Inferior parietal cortex (tissue), 1 donor: ENCODE results near the gene HJURP.

ENCODE experiments used
- DNase-seq: peaks from one replicate; pipeline ENCODE4 v3.0.0-alpha.2; 2016; ENCODE audit errors: extremely low spot score

HJURP gene

DNA sequence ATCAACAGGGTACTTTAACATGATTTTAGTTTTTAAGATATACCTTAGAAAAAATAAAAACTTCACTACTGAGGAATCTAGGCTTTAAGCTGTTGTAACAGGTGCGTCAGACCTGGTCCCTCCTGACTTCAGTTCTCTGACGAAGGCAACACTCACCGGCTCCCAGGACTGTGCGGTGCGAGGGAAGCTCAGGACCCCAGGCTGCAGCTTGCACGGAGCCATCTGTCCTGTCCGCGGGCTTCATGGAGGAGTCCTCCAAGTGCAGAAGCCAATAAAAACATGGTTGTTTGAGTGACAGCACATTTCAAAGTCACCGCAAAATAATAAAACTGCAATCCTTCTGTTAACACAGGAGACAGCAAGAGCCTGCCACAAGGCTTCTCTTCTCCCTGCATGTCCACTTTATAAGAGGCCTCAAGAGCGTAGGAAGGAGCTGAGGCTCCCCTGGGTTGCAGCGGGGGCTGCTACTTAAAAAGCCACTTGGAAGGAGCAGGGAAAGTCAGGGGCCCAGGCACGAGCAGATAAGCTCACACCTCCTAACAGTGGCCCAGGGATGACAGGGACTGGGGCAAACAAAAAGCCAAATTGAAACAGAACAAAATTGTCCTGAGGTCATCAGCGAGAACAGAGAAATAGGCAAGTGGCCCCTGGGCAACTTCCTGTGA lies 4.6 kb downstream of the HJURP start:
- no peak for DNase-seq

DNA sequence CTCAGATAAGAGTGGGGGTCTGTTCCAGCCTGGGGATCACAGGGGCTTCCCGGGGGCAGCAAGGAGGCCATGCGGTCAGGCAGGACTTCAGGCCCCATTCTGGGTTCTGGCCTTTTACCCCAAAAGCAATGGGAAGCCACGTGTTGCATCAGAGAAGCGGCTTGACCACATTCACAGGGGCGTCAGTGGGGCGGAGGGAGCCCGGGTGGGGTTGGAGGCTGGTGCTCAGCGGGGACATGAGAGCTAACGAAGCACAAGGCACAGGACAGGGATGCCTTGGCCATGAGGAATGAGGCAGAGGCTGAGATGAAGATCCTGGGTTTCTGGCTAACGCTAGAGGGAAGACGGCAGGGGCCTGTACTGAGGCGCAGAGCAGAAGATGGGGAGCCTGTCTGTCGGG lies 6.1 kb downstream of the HJURP start:
- no peak for DNase-seq

DNA sequence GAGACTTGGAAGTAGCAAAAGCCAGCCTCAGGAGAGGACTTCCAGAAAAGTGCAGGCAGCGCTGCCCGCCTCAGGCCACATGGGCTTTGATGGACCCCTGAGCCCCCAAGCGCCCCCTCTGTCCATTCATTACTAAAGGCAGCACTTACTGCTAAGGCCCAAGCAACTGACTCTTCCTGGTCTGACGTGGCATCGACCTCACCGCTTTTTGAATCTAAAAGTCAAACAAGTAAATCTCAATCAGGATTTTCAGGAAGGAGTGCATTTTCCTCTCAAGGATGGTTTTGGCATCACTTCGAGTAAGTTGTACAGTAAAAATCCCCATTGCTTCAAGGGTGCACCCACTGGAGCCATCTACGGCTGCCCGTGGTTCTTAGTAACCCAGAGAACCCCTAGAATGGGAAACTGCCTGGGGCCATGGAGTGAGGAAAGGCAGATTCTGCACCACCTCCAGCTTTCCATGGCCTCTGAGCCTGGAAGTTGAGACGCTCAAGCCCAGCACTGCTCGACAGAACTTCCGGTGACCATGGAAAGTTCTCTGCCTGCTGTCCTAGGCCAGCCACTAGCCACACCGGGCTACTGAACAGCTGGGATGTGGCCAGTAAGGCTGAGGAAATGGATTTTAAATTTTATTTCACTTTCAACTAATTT lies 7.0 kb downstream of the HJURP start:
- no peak for DNase-seq

GRCh38 chr2:233846387-233847247 lies 7.7 kb downstream of the HJURP start:
- no peak for DNase-seq

- DNase-seq: no peak
Measured at GRCh38 chr2:233845301-233846060, 8.9 kb downstream of the HJURP start.

- no peak for DNase-seq
Measured at GRCh38 chr2:233844836-233845235, 9.5 kb downstream of the HJURP start.

GRCh38 chr2:233844064-233844807 lies 10.1 kb downstream of the HJURP start:
- no peak for DNase-seq

GRCh38 chr2:233841183-233841582 lies 13.2 kb downstream of the HJURP start:
- no peak for DNase-seq

DNA sequence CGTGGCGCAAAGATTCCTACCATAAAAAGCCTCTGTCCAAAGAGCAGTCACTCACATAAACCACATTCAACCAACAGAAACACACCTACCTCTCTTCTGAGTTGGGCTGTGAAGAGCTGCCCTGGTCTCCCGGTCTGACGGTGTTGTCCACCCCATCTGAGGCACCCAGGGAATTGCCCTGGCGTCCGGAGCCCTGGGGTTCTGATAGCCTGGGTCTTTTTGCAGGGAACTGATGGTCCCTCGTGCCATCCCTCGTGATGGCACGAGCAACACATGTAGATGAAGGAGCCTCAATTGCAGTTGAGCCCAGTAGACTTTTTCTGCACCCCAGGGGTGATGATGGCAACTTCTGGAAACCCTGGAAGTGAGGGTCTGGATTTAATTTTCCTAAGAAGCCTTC lies 13.8 kb downstream of the HJURP start:
- no peak for DNase-seq

DNA sequence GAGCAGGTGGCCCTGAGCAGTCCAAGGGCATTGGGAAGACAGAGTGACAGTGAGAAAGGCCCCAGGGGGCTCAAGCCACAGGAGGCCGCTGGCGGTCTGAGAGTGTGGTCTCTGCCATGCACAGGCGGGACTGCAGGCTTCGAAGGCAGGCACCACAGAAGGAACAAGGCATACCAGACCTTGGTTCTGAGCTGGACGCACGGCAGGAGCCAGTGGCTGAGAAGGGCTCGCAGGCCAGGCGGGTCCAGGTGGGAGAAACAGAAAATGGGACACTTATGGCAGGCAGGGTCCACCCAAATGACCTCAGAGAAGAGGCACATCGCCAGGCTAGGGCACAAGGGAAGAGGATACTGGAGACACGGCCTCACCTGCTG lies 14.9 kb downstream of the HJURP start:
- no peak for DNase-seq

- no peak for DNase-seq
Measured at GRCh38 chr2:233838726-233839446, 15.4 kb downstream of the HJURP start.

GRCh38 chr2:233838251-233838650 lies 16.1 kb downstream of the HJURP start:
- DNase-seq: no peak

- DNase-seq: no peak
Measured at GRCh38 chr2:233837694-233838229, 16.6 kb downstream of the HJURP start.

- DNase-seq: no peak
Measured at GRCh38 chr2:233836359-233836758, 18.0 kb downstream of the HJURP start.

DNA sequence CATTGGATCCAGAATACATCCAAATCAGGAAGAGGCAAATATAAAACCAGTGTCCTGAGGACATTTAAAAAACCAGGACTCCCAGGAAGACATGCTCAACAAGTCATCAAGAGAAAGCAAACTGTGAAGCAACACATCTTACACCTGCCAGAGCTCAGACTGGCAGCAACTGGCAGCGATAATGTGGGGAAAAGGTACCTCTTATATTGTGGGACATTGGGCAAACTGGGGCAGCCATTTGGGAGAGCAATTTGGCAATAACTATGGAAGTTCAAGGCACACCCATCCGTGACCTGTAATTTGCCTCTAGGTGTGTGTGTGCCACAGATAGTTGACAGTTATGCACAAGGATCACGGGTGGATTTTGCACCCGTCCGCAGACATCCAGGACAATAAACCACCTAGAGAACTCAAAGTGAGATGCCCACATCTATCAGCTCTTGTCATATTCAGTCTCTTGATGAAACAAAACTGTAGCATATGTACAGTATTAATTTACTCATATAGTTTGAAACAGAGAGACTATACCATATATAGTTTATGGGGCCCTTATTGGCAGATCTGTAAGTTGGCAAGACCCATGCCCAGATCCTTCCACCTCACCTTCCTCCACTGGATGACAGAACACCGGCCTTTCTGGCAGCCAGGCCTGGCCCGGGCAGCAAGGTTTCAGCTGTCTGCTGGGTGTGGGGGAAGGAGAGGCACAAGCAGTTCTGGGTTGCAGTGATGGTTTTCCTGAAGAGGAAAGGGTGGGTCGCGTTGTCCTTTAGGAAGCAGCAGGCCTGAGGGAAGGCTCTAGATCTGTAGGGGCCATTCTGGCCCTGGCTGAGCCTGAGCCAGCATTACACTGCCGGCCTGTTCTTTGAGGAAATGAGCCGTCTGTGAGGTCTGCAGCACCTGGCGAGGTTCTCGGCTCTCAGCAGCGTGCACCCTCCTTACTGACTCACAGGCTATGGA lies 18.8 kb downstream of the HJURP start:
- DNase-seq: no peak

DNA sequence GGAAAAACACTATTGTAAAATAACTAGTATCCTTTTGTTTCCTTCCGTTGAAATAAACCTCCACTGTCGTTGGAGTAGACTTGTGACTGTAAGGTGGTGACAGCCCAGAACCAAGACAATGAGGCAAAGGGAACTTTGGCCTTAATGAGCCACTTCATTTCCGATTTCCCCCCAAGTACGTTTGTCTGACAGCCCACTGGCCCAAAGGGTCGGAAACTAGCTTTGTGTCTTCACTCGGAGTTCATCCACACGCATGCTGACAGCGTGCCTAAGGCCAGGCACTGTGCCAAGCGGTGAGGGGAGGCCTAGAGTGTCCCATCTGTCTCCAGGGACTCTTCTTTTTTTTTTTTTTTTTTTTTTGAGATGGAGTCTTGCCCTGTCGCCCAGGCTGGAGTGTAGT lies 21.0 kb downstream of the HJURP start:
- no peak for DNase-seq

- no peak for DNase-seq
Measured at GRCh38 chr2:233832869-233833311, 21.4 kb downstream of the HJURP start.

- DNase-seq: no peak
Measured at GRCh38 chr2:233832414-233832813, 21.9 kb downstream of the HJURP start.

GRCh38 chr2:233831861-233832260 lies 22.5 kb downstream of the HJURP start:
- DNase-seq: no peak
